Measurements from ENCODE around the gene FBXW11.

FBXW11 gene

DNA sequence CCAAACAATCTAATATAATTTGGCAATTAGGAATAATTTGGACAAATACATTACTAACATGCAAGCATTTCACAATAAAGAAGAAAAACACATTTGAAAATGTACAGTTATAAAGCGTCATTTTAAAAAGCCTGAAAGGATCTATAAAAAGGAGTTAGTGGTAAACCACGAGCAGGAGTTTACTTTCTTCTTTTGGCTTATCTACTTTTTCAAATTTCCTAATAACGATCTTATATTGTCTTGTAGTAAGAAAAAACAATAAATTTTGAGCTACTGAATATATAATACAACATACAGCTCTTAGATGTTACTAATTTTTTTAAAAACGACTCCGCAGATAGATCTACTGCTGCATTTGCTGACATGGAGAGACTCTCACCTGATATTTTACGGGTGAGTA lies 141.0 kb downstream of the FBXW11 start:
- H3K4me1 ChIP-seq (ENCODE audit: low read length) = peaks cover 10% of the 10 kb centered on the region; the same call in 1 of the 2 replicates
- no peaks in the 10 kb centered on the region for H3K27me3 ChIP-seq (ENCODE audit: low read depth, low read length)
- H3K9me3 ChIP-seq (ENCODE audit: insufficient read depth, low read length) = no peaks in the 10 kb centered on the region
- H3K4me2 ChIP-seq (ENCODE audit: low read length) = no peak overlapping the region
- no peak for TF ChIP-seq EZH2phosphoT487 (IDR thresholded peaks at IDR 0.05; ENCODE audit: low read depth)
- TF ChIP-seq, protein P1, sequence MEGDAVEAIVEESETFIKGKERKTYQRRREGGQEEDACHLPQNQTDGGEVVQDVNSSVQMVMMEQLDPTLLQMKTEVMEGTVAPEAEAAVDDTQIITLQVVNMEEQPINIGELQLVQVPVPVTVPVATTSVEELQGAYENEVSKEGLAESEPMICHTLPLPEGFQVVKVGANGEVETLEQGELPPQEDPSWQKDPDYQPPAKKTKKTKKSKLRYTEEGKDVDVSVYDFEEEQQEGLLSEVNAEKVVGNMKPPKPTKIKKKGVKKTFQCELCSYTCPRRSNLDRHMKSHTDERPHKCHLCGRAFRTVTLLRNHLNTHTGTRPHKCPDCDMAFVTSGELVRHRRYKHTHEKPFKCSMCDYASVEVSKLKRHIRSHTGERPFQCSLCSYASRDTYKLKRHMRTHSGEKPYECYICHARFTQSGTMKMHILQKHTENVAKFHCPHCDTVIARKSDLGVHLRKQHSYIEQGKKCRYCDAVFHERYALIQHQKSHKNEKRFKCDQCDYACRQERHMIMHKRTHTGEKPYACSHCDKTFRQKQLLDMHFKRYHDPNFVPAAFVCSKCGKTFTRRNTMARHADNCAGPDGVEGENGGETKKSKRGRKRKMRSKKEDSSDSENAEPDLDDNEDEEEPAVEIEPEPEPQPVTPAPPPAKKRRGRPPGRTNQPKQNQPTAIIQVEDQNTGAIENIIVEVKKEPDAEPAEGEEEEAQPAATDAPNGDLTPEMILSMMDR (IDR thresholded peaks at IDR 0.05; ENCODE audit: low read depth, low read length) = no peak
- no peaks in the 10 kb centered on the region for H3K79me2 ChIP-seq (ENCODE audit: low read length)
- H3K36me3 ChIP-seq (replicated peaks; ENCODE audit: low read depth, low read length) = peaks cover 19% of the 10 kb centered on the region
- H3K9ac ChIP-seq (ENCODE audit: low read length) = no peak overlapping the region
- H4K20me1 ChIP-seq (ENCODE audit: insufficient read depth, low read length) = 0 out of 2 replicates have a peak, but pooled peaks cover 3% of the 10 kb centered on the region
- no peak overlapping the region for H3K4me3 ChIP-seq (ENCODE audit: low read length)
- H2AFZ ChIP-seq (ENCODE audit: low read depth, low read length) = no peak overlapping the region
- no peak overlapping the region for H3K27ac ChIP-seq (ENCODE audit: low read length)

DNA sequence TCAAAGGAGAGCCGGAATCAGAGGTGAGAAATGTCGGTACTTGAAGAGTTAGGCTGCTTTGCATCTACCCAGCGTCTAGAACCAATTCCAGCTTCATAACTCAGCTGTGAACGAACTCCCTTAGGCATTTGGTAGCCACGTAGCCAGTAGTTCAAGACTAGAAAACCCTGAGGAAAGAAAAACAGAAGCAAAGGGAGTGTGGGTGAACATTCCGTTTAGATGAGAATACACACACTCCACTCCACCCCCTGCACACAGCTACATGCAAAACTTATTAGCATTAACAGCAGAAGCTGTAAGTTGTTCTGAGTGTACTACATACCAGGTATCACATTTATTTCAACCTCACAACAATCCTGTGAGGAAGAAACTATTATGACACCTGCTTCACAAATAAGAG lies 142.5 kb downstream of the FBXW11 start:
- H3K36me3 ChIP-seq (replicated peaks; ENCODE audit: low read depth, low read length) = peaks cover 10% of the 10 kb centered on the region
- 0 out of 2 replicates have a peak, but pooled peaks cover 3% of the 10 kb centered on the region for H4K20me1 ChIP-seq (ENCODE audit: insufficient read depth, low read length)
- H2AFZ ChIP-seq (ENCODE audit: low read depth, low read length) = no peak overlapping the region
- no peaks in the 10 kb centered on the region for H3K9me3 ChIP-seq (ENCODE audit: insufficient read depth, low read length)
- no peaks in the 10 kb centered on the region for H3K27me3 ChIP-seq (ENCODE audit: low read depth, low read length)
- H3K79me2 ChIP-seq (ENCODE audit: low read length) = no peaks in the 10 kb centered on the region
- H3K9ac ChIP-seq (ENCODE audit: low read length) = no peak overlapping the region
- no peak for TF ChIP-seq EZH2phosphoT487 (IDR thresholded peaks at IDR 0.05; ENCODE audit: low read depth)
- TF ChIP-seq, protein P1 (IDR thresholded peaks at IDR 0.05; ENCODE audit: low read depth, low read length) = no peak
- H3K4me2 ChIP-seq (ENCODE audit: low read length) = no peak overlapping the region
- no peak overlapping the region for H3K4me3 ChIP-seq (ENCODE audit: low read length)
- H3K4me1 ChIP-seq (ENCODE audit: low read length) = peaks cover 10% of the 10 kb centered on the region; the same call in 1 of the 2 replicates
- H3K27ac ChIP-seq (ENCODE audit: low read length) = no peak overlapping the region

GRCh38 chr5:171862624-171863023 lies 143.8 kb downstream of the FBXW11 start:
- Histone ChIP-seq H3K27ac (ENCODE audit: low read length) (no peak overlapping the region), H3K4me2 (ENCODE audit: low read length) (no peak overlapping the region), H3K4me1 (ENCODE audit: low read length) (peaks cover 10% of the 10 kb centered on the region; the same call in 1 of the 2 replicates), H3K36me3 (replicated peaks; ENCODE audit: low read depth, low read length) (peaks cover 5% of the 10 kb centered on the region), H3K4me3 (ENCODE audit: low read length) (no peak overlapping the region), H3K27me3 (ENCODE audit: low read depth, low read length) (no peaks in the 10 kb centered on the region), H2AFZ (ENCODE audit: low read depth, low read length) (no peak overlapping the region), H3K9ac (ENCODE audit: low read length) (no peak overlapping the region), H4K20me1 (ENCODE audit: insufficient read depth, low read length) (0 out of 2 replicates have a peak, but pooled peaks cover 3% of the 10 kb centered on the region), H3K79me2 (ENCODE audit: low read length) (no peaks in the 10 kb centered on the region), H3K9me3 (ENCODE audit: insufficient read depth, low read length) (no peaks in the 10 kb centered on the region)
- TF ChIP-seq, protein P1 (IDR thresholded peaks at IDR 0.05; ENCODE audit: low read depth, low read length) = no peak
- TF ChIP-seq EZH2phosphoT487 (IDR thresholded peaks at IDR 0.05; ENCODE audit: low read depth) = no peak

- Histone ChIP-seq H3K4me3 (ENCODE audit: low read length) (no peak overlapping the region), H4K20me1 (ENCODE audit: insufficient read depth, low read length) (0 out of 2 replicates have a peak, but pooled peaks cover 3% of the 10 kb centered on the region), H3K27ac (ENCODE audit: low read length) (no peak overlapping the region), H3K4me2 (ENCODE audit: low read length) (no peak overlapping the region), H3K36me3 (replicated peaks; ENCODE audit: low read depth, low read length) (peaks cover 3% of the 10 kb centered on the region), H3K9me3 (ENCODE audit: insufficient read depth, low read length) (no peaks in the 10 kb centered on the region), H3K27me3 (ENCODE audit: low read depth, low read length) (no peaks in the 10 kb centered on the region), H3K4me1 (ENCODE audit: low read length) (peaks cover 10% of the 10 kb centered on the region; the same call in 1 of the 2 replicates), H2AFZ (ENCODE audit: low read depth, low read length) (no peak overlapping the region), H3K9ac (ENCODE audit: low read length) (no peak overlapping the region), H3K79me2 (ENCODE audit: low read length) (no peaks in the 10 kb centered on the region)
- TF ChIP-seq, protein P1 (IDR thresholded peaks at IDR 0.05; ENCODE audit: low read depth, low read length) = no peak
- TF ChIP-seq EZH2phosphoT487 (IDR thresholded peaks at IDR 0.05; ENCODE audit: low read depth) = no peak
Measured at GRCh38 chr5:171861381-171861780, 145.1 kb downstream of the FBXW11 start.

All from OCI-LY3 (cell line).